Upper lobe of left lung (tissue), 6 donors: ENCODE measurements around the gene TRIM14. TPM values are rescaled to one million over a fixed set of nuclear protein-coding genes. Genes with fewer than 3 reads are reported as not detected.

ENCODE experiments used
- ATAC-seq, 2 donors: fragments of 200-7000 bp; cut with Tn5 transposase; one replicate each; pipeline ENCODE4 v1.9.1; 2022; ENCODE audit warnings: mild to moderate bottlenecking in 2 of 2, moderate library complexity in 2 of 2; ENCODE audit not compliant: low FRiP score in 2 of 2
- DNase-seq, 2 donors: peaks; one replicate each; pipeline ENCODE4 v3.0.0-alpha.2; 2019 to 2020
- H3K27ac ChIP-seq, 4 donors: fragments of 200-600 bp; sonication (generic); one replicate each; pipeline ENCODE4 v1.5.1; 2016 to 2019
- H3K27me3 ChIP-seq, 4 donors: fragments of 200-600 bp; sonication (generic); one replicate each; pipeline ENCODE4 v1.5.1; 2017 to 2019
- H3K36me3 ChIP-seq, 4 donors: fragments of 200-600 bp; sonication (generic); one replicate each; pipeline ENCODE4 v1.5.1; 2016 to 2019
- H3K4me1 ChIP-seq, 4 donors: fragments of 200-600 bp; sonication (generic); one replicate each; pipeline ENCODE4 v1.5.1; 2018 to 2019
- H3K4me3 ChIP-seq, 4 donors: fragments of 200-600 bp; sonication (generic); one replicate each; pipeline ENCODE4 v1.5.1; 2017 to 2019; ENCODE audit warnings: mild to moderate bottlenecking in 2 of 4, moderate library complexity in 1 of 4
- H3K9me3 ChIP-seq, 4 donors: fragments of 200-600 bp; sonication (generic); one replicate each; pipeline ENCODE4 v1.5.1; 2018 to 2019
- EP300 ChIP-seq, 4 donors: sonication (generic); formaldehyde crosslinking; IDR thresholded peaks; one replicate each; pipeline ENCODE4 v1.5.1; 2017; ENCODE audit warnings: antibody characterized with exemption in 4 of 4, control low read depth in 2 of 4
- POLR2A ChIP-seq, 4 donors: fragments of 450-650 bp; IDR thresholded peaks; one replicate each; pipeline ENCODE4 v1.5.1; 2016 to 2017; ENCODE audit warnings: antibody characterized with exemption in 4 of 4, mild to moderate bottlenecking in 2 of 4
- POLR2AphosphoS5 ChIP-seq, 2 donors: sonication (generic); formaldehyde crosslinking; IDR thresholded peaks; one replicate each; pipeline ENCODE4 v1.5.1; 2017; ENCODE audit warnings: antibody characterized with exemption in 2 of 2
- WGBS, 2 donors: methylation state at CpG; one replicate each; pipeline ENCODE4 v1.1.5; 2017 to 2018; 5-methylcytosine and 5-hydroxymethylcytosine counted together
- total RNA-seq, 6 donors: library from RNA; depleted of rRNA in 4 of 6; stranded (reverse); fragments of >200 nt in 4 of 6; gene quantifications; one replicate each; pipeline versions ENCODE4 v1.1.0 to v1.2.1, GENCODE V29; 2016 to 2021
- TF ChIP-seq, protein P1 (sequence below), 6 experiments: fragments of 450-650 bp in 4 of 6; fragments of 200-600 bp in 2 of 6; sonication (generic) in 2 of 6; IDR thresholded peaks; one replicate each; pipeline ENCODE4 v1.5.1; 2016 to 2019; ENCODE audit warnings: antibody characterized with exemption in 6 of 6
- donor health status: DM: no; HTN: no; CAD: no; lungs with moderate emphysema.
- donor health status: DM: no; HTN: yes; CAD: no; lungs with severe emphysema.

The TRIM14 gene
- total RNA-seq, 6 donors from 2014 or later, result 28.6 to 52.1 (median 46.2) TPM

DNA sequence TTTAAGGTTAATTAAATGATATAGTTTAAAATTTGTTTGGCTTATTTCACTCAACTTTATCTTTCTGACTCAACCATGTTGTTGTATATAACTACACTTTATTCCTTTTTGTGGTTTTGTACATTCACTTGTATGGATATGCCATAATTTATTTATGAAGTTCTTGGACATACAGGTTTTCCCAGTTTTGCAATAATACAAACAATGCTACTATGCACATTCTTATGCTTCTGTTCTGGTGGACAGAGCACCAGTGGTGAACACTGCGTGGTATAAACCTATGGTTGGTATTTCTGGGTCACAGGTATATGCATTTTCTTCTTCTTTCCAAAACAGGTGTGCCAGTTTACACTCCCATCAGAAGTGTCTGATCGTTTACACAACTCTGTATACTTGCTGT is 35.7 kb upstream of the TRIM14 start:
- no peak overlapping the region for H3K4me3 ChIP-seq
- DNase-seq (no peak), ATAC-seq (no peak)
- H3K27ac ChIP-seq, result no peak overlapping the region
- H3K4me1 ChIP-seq, result peaks cover 0 to 16% (median 7%) of the 10 kb centered on the region in 4 donors
- no peaks in the 10 kb centered on the region for H3K9me3 ChIP-seq
- H3K36me3 ChIP-seq, result peaks cover 0 to 9% (median 0%) of the 10 kb centered on the region in 4 donors
- no peak for TF ChIP-seq EP300 (IDR thresholded peaks at IDR 0.05)
- 83 to 89% methylated on average over 2 of the region's 2 CpGs for WGBS, 2 donors
- H3K27me3 ChIP-seq, result no peaks in the 10 kb centered on the region

DNA sequence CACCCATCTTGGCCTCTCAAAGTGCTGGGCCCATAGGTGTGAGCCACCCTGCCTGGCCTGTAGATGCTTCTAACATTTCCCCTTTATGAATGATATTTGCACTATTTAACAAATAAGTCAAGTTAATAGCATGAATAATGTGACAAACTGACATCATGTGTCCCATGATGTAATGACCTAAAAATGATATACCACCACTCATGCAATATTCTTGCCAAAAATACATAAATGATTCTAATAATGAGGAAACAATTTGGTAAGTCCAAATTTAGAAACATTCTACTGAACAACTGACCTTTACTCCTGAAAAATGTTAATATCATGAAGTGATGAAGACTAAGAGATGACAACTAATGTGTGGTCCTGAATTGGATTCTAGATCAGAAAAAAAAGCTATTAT is 33.5 kb upstream of the TRIM14 start:
- TF ChIP-seq POLR2A (IDR thresholded peaks at IDR 0.05), result no peak
- TF ChIP-seq, protein P1, sequence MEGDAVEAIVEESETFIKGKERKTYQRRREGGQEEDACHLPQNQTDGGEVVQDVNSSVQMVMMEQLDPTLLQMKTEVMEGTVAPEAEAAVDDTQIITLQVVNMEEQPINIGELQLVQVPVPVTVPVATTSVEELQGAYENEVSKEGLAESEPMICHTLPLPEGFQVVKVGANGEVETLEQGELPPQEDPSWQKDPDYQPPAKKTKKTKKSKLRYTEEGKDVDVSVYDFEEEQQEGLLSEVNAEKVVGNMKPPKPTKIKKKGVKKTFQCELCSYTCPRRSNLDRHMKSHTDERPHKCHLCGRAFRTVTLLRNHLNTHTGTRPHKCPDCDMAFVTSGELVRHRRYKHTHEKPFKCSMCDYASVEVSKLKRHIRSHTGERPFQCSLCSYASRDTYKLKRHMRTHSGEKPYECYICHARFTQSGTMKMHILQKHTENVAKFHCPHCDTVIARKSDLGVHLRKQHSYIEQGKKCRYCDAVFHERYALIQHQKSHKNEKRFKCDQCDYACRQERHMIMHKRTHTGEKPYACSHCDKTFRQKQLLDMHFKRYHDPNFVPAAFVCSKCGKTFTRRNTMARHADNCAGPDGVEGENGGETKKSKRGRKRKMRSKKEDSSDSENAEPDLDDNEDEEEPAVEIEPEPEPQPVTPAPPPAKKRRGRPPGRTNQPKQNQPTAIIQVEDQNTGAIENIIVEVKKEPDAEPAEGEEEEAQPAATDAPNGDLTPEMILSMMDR (IDR thresholded peaks at IDR 0.05), result no peak
- TF ChIP-seq EP300 (IDR thresholded peaks at IDR 0.05), result no peak
- TF ChIP-seq POLR2AphosphoS5 (IDR thresholded peaks at IDR 0.05), result no peak
- no peaks in the 10 kb centered on the region for H3K9me3 ChIP-seq
- H3K27ac ChIP-seq, result no peak overlapping the region
- DNase-seq (no peak), ATAC-seq (no peak)
- H3K4me3 ChIP-seq, result no peak overlapping the region
- peaks cover 0 to 9% (median 0%) of the 10 kb centered on the region in 4 donors for H3K36me3 ChIP-seq
- H3K27me3 ChIP-seq, result no peaks in the 10 kb centered on the region
- H3K4me1 ChIP-seq, result peaks cover 1 to 14% (median 8%) of the 10 kb centered on the region in 4 donors

DNA sequence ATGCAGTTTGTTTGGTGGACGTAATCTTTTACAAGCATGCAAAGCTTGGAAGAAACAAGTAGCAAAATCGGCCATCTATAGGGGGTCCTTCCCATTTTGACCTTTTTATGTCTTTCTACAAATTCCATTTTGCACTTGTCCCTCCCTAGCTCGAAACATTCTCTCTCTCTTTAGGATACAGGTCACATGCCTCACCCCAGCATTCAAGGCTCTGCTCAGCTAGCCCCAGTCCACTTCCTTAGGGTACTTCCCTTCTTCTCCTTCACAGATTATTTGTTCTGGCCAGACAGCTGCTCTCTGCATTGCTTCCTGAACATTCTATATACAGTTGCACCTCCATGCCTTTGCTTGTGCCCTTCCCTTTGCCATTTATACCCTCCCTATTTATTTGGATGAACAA is 31.7 kb upstream of the TRIM14 start:
- H3K27me3 ChIP-seq, result no peaks in the 10 kb centered on the region
- H3K27ac ChIP-seq, result peak overlapping the region in 1 of 4 donors; percentile 52
- no peak overlapping the region for H3K4me3 ChIP-seq
- DNase-seq, result no peak
- H3K4me1 ChIP-seq, result peaks cover 6 to 30% (median 24%) of the 10 kb centered on the region in 4 donors
- WGBS, 2 donors, result 59 to 67% methylated on average over 3 of the region's 3 CpGs
- no peaks in the 10 kb centered on the region for H3K9me3 ChIP-seq
- no peak for TF ChIP-seq EP300 (IDR thresholded peaks at IDR 0.05)
- TF ChIP-seq, protein P1 (IDR thresholded peaks at IDR 0.05), result no peak
- H3K36me3 ChIP-seq, result no peaks in the 10 kb centered on the region
- ATAC-seq, result peak in 1 of 2 donors; percentile 48

DNA sequence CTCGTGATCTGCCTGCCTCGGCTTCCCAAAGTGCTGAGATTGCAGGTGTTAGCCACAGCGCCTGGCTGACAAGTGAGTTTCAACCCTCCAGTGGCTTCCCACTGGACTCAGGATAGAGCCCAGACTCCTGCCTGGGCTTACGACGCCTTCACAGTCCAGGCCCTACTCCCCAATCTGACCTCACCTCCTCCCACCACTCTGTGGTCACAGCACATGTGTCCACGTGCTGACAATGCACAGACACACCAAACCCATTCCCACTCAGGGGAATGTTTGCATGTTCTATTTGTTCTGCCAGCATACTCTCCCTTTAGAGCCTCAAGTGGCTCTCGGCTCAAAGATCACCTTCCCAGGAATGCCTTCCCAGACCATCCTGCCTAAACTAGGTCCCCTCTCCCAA is 31.1 kb upstream of the TRIM14 start:
- TF ChIP-seq POLR2A (IDR thresholded peaks at IDR 0.05) (no peak), EP300 (IDR thresholded peaks at IDR 0.05) (no peak), POLR2AphosphoS5 (IDR thresholded peaks at IDR 0.05) (no peak)
- TF ChIP-seq, protein P1 (IDR thresholded peaks at IDR 0.05), result no peak
- 50 to 69% methylated on average over 3 to 7 of the region's 7 CpGs for WGBS, 2 donors
- peak in 1 of 2 donors; percentile 30 for DNase-seq

DNA sequence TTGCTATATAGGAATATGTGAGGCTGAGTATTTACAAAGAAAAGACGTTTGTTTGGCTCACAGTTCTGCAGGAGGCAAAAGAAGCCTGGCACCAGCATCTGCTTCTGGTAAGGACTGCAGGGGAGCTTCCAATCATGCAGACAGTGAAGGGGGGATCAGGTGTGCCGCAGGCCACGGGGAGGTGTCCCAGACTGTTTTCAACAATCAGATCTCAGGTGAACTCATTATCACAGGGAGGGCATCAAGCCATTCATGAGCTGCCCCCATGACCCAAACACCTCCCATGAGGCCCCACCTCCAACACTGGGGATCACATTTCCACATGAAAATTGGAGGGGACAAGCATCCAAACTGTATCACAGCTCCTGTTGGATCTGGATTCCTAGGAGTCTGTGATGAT is 30.4 kb upstream of the TRIM14 start:
- no peaks in the 10 kb centered on the region for H3K27me3 ChIP-seq
- no peak for ATAC-seq
- H3K27ac ChIP-seq, result peak overlapping the region in 2 of 4 donors; percentile 27 to 63
- no peak for TF ChIP-seq POLR2AphosphoS5 (IDR thresholded peaks at IDR 0.05)
- TF ChIP-seq EP300 (IDR thresholded peaks at IDR 0.05), result no peak
- TF ChIP-seq POLR2A (IDR thresholded peaks at IDR 0.05), result no peak
- TF ChIP-seq, protein P1 (IDR thresholded peaks at IDR 0.05), result no peak
- no peaks in the 10 kb centered on the region for H3K9me3 ChIP-seq
- H3K36me3 ChIP-seq, result no peaks in the 10 kb centered on the region
- 58 to 76% methylated on average over 3 of the region's 3 CpGs for WGBS, 2 donors
- no peak overlapping the region for H3K4me3 ChIP-seq
- DNase-seq, result no peak
- peaks cover 6 to 38% (median 31%) of the 10 kb centered on the region in 4 donors for H3K4me1 ChIP-seq

More for the DNA sequence above, 31.1 kb upstream of the TRIM14 start:
- Histone ChIP-seq H3K27me3 (no peaks in the 10 kb centered on the region), H3K36me3 (no peaks in the 10 kb centered on the region), H3K4me3 (no peak overlapping the region), H3K27ac (peak overlapping the region; percentile 27 to 63 (median 54)), H3K4me1 (peaks cover 6 to 36% (median 29%) of the 10 kb centered on the region in 4 donors), H3K9me3 (no peaks in the 10 kb centered on the region)
- ATAC-seq, result peak in 1 of 2 donors; percentile 36
